DND-41 (cell line): Measurements from ENCODE around the gene NMNAT2.
"Not testable (repeated sequence)": the region's sequence is repeated elsewhere in the genome, so short reads cannot be mapped to it uniquely, and the experiment has no call there.

Experiments used
- EZH2 ChIP-seq: IDR thresholded peaks from 3 replicates; pipeline ENCODE4 v1.6.1; 2012; ENCODE audit warnings: borderline replicate concordance, low read depth, mild to moderate bottlenecking, moderate library complexity, low read length, inconsistent platforms; ENCODE audit not compliant: severe bottlenecking
- TF ChIP-seq, protein P1 (sequence below): IDR thresholded peaks from 2 replicates; pipeline ENCODE4 v1.5.1; 2012; ENCODE audit warnings: borderline replicate concordance, low read length, moderate library complexity, mild to moderate bottlenecking; ENCODE audit not compliant: poor library complexity, severe bottlenecking; ENCODE audit errors: extremely low read depth

DNA sequence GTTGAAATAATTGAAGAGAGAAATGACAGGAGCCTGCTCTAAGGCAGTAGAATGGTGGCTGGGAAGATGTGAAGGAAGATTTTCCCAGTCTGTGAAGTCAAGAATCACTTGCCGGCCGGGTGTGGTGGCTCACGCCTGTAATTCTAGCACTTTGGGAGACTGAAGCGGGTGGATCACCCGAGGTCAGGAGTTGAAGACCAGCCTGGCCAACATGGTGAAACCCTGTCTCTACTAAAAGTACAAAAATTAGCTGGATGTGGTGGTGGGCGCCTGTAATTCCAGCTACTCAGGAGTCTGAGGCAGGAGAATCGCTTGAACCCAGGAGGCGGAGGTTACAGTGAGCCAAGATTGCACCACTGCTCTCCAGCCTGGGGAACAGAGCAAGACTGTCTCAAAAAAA lies 177.3 kb downstream of the NMNAT2 start:
- TF ChIP-seq, protein P1, sequence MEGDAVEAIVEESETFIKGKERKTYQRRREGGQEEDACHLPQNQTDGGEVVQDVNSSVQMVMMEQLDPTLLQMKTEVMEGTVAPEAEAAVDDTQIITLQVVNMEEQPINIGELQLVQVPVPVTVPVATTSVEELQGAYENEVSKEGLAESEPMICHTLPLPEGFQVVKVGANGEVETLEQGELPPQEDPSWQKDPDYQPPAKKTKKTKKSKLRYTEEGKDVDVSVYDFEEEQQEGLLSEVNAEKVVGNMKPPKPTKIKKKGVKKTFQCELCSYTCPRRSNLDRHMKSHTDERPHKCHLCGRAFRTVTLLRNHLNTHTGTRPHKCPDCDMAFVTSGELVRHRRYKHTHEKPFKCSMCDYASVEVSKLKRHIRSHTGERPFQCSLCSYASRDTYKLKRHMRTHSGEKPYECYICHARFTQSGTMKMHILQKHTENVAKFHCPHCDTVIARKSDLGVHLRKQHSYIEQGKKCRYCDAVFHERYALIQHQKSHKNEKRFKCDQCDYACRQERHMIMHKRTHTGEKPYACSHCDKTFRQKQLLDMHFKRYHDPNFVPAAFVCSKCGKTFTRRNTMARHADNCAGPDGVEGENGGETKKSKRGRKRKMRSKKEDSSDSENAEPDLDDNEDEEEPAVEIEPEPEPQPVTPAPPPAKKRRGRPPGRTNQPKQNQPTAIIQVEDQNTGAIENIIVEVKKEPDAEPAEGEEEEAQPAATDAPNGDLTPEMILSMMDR = not testable (repeated sequence)
- not testable (repeated sequence) for TF ChIP-seq EZH2
